Activated T-cell treated with anti-CD3 and anti-CD28 coated beads, Interleukin-2, amount 50 U/mL, for 24 hours (primary cell): ENCODE measurements around the gene MSI2.

Experiments used
- DNase-seq: peaks from one replicate; pipeline ENCODE4 v3.0.0-alpha.2; 2020
- H3K27ac Mint-ChIP-seq: 2 replicates; pipeline ENCODE4 v1.8.0; 2020; ENCODE audit warnings: mild to moderate bottlenecking, mixed read lengths
- H3K27me3 Mint-ChIP-seq: 2 replicates; pipeline ENCODE4 v1.8.0; 2020; ENCODE audit warnings: mixed read lengths
- H3K36me3 Mint-ChIP-seq: 2 replicates; pipeline ENCODE4 v1.8.0; 2020; ENCODE audit warnings: low read depth, mixed read lengths
- H3K4me1 Mint-ChIP-seq: 2 replicates; pipeline ENCODE4 v1.8.0; 2020; ENCODE audit warnings: low read depth, mixed read lengths
- H3K4me3 Mint-ChIP-seq: 2 replicates; pipeline ENCODE4 v1.8.0; 2020; ENCODE audit warnings: mild to moderate bottlenecking, moderate library complexity, mixed read lengths
- H3K9me3 Mint-ChIP-seq: 2 replicates; pipeline ENCODE4 v1.8.0; 2020; ENCODE audit warnings: mixed read lengths

The MSI2 gene

GRCh38 chr17:57484081-57484666 is 227.9 kb downstream of the MSI2 start:
- Mint-ChIP-seq H3K27ac (no peak overlapping the region), H3K4me3 (no peak overlapping the region), H3K4me1 (peaks cover 68% of the 10 kb centered on the region), H3K9me3 (no peaks in the 10 kb centered on the region), H3K27me3 (no peaks in the 10 kb centered on the region), H3K36me3 (peaks cover 2% of the 10 kb centered on the region)
- no peak for DNase-seq

DNA sequence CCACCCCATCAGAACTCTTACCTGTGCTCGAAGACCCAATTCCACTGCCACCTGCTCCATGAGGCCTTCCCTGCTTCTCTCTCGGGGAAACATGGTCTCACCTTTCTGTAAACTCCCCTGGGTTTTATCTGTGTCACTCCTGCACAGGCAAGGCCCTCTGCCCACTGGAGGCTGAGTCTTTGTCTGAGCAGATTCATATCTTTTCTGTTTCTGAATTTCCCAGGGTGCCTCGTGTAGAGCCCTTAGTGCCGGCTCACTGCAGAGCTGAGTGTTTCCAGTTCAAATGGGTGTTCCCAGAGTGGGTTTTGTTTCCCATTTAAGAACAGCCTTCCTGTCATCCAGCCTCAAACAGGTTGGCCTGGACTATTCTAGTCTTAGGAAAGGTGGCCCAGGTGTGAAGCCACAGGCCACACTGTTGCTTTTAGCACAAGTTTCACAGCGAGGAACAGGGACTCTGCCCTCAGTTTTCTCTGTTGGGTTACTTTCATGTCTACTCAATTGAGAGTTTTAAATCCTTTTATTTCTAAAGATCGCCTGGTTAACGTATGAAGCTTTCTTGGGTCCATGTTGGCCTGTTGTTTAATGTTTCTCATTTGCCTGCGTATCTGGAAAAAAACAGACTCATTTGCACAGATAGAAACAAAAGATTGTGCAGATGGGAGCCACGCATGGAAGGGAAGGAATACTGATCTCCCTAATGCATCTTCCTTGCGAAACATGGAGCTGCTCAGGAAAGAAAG is 228.7 kb downstream of the MSI2 start:
- Mint-ChIP-seq H3K27ac (peak overlapping the region; percentile 62), H3K27me3 (no peaks in the 10 kb centered on the region), H3K4me3 (no peak overlapping the region), H3K36me3 (peaks cover 2% of the 10 kb centered on the region), H3K4me1 (peaks cover 67% of the 10 kb centered on the region), H3K9me3 (no peaks in the 10 kb centered on the region)
- DNase-seq, result no peak

GRCh38 chr17:57485566-57485865 is 229.2 kb downstream of the MSI2 start:
- Mint-ChIP-seq H3K9me3 (no peaks in the 10 kb centered on the region), H3K27ac (peak overlapping the region; percentile 62), H3K4me1 (peaks cover 63% of the 10 kb centered on the region), H3K36me3 (no peaks in the 10 kb centered on the region), H3K4me3 (no peak overlapping the region), H3K27me3 (no peaks in the 10 kb centered on the region)
- DNase-seq, result no peak

DNA sequence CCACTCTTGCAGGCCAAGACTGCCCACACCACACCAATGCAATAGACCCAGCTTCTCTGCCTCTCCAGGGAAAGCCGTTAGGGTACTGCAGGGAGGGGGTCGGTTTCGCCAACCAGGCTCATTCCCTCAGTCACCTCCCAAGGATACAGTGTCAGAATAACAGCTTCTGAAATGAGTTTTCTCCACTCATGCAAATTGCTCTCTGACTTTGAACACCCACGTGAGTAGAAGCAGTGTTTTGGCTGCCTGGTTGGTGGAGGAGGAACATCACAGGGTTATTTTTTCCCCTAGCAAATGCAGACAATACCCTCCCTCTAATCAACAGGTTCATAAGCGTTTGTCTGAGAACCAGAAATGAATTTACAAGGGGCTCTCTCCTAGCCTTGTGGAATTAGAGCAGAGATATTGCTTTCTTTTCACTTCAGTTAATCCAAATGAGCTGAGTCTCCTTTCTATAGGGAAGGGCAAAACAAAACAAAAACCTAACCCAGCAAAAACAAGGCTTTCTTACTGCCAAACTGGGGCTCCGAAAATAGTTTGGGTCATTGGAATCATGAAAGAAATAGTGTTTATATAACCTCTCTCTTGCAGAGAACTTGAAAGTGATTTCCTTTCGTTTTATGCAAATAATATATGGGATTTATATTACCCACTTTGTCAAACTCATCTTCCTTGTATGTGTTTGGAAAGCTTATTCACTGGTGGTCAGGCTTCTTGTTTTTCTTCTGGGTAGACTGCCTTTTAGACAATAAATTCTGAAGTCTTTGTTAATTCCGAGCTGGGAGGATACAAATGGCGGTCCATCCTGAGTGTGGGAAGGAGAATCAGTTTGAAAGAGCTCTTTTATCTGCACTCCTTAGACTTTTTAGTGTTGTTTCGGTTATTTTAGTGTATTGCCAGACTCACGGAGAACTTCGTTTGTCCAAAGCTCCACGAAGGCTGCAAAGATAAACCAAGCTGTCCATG is 229.9 kb downstream of the MSI2 start:
- DNase-seq, result no peak

DNA sequence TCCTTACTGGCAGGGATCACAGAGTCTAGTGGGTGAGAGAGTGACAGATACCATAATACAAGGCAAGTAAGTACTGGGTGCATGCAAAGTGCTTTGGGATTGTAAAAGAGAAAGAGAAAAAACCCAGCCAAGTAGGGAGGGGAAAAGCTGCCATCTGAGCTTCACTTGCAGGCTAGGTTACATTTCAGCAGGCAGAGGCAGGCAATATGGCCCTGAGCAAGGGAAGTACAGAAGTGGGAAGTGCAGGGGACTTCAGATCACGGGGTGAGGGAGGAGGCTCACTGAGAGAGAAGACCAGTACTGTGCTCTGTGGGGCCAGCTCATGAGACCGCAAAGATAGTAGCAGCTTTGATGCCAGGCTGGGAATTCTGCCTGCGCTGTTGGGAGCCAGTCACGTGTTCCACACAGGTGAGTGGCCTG is 230.6 kb downstream of the MSI2 start:
- H3K27me3 Mint-ChIP-seq, result no peaks in the 10 kb centered on the region
- H3K4me1 Mint-ChIP-seq, result peaks cover 53% of the 10 kb centered on the region
- no peak overlapping the region for H3K27ac Mint-ChIP-seq
- no peak for DNase-seq
- no peak overlapping the region for H3K4me3 Mint-ChIP-seq
- H3K36me3 Mint-ChIP-seq, result no peaks in the 10 kb centered on the region
- no peaks in the 10 kb centered on the region for H3K9me3 Mint-ChIP-seq

More for the DNA sequence above, 229.9 kb downstream of the MSI2 start:
- Mint-ChIP-seq H3K27ac (peak overlapping the region; percentile 62), H3K36me3 (no peaks in the 10 kb centered on the region), H3K27me3 (no peaks in the 10 kb centered on the region), H3K4me1 (peaks cover 56% of the 10 kb centered on the region), H3K9me3 (no peaks in the 10 kb centered on the region), H3K4me3 (no peak overlapping the region)

DNA sequence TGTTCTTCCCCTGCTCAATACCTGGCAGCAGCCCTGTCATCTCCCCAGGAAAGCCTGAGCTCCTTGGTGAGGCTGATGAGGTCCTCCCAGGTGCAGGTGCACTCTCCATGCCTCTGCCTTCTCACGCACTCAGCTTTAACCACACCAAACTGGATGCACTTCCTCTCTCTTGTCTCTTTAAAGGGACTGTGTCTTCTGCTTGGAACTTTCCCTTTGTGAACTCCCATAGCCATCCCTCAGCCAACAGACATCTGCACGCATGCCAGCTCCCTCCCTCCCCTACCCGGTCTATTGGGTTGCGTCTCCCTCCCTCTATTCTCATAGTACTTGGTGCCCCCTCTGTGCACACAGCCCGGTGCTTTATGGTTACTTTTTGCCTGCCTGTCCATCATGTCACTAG is 231.2 kb downstream of the MSI2 start:
- Mint-ChIP-seq H3K27me3 (no peaks in the 10 kb centered on the region), H3K9me3 (no peaks in the 10 kb centered on the region), H3K4me3 (no peak overlapping the region), H3K27ac (peak overlapping the region; percentile 41), H3K4me1 (peaks cover 55% of the 10 kb centered on the region), H3K36me3 (no peaks in the 10 kb centered on the region)
- no peak for DNase-seq

- H3K4me3 Mint-ChIP-seq, result no peak overlapping the region
- DNase-seq, result no peak
- no peaks in the 10 kb centered on the region for H3K27me3 Mint-ChIP-seq
- no peaks in the 10 kb centered on the region for H3K9me3 Mint-ChIP-seq
- peaks cover 52% of the 10 kb centered on the region for H3K4me1 Mint-ChIP-seq
- no peaks in the 10 kb centered on the region for H3K36me3 Mint-ChIP-seq
- H3K27ac Mint-ChIP-seq, result no peak overlapping the region
Observed at GRCh38 chr17:57488856-57489255, 232.5 kb downstream of the MSI2 start.

- H3K4me3 Mint-ChIP-seq, result no peak overlapping the region
- no peak for DNase-seq
- H3K27me3 Mint-ChIP-seq, result no peaks in the 10 kb centered on the region
- H3K4me1 Mint-ChIP-seq, result peaks cover 47% of the 10 kb centered on the region
- no peaks in the 10 kb centered on the region for H3K9me3 Mint-ChIP-seq
- no peaks in the 10 kb centered on the region for H3K36me3 Mint-ChIP-seq
- no peak overlapping the region for H3K27ac Mint-ChIP-seq
Observed at GRCh38 chr17:57489321-57489720, 233.0 kb downstream of the MSI2 start.

GRCh38 chr17:57490111-57490845 is 234.0 kb downstream of the MSI2 start:
- DNase-seq, result no peak
- H3K4me3 Mint-ChIP-seq, result no peak overlapping the region
- H3K9me3 Mint-ChIP-seq, result no peaks in the 10 kb centered on the region
- no peaks in the 10 kb centered on the region for H3K27me3 Mint-ChIP-seq
- no peaks in the 10 kb centered on the region for H3K36me3 Mint-ChIP-seq
- H3K4me1 Mint-ChIP-seq, result peaks cover 40% of the 10 kb centered on the region
- H3K27ac Mint-ChIP-seq, result no peak overlapping the region

GRCh38 chr17:57490890-57491289 is 234.6 kb downstream of the MSI2 start:
- Mint-ChIP-seq H3K4me1 (peaks cover 39% of the 10 kb centered on the region), H3K27me3 (no peaks in the 10 kb centered on the region), H3K4me3 (no peak overlapping the region), H3K36me3 (no peaks in the 10 kb centered on the region), H3K27ac (no peak overlapping the region), H3K9me3 (no peaks in the 10 kb centered on the region)
- no peak for DNase-seq

GRCh38 chr17:57493171-57493570 is 236.8 kb downstream of the MSI2 start:
- Mint-ChIP-seq H3K9me3 (no peaks in the 10 kb centered on the region), H3K4me1 (peaks cover 34% of the 10 kb centered on the region)

GRCh38 chr17:57493625-57494024 is 237.3 kb downstream of the MSI2 start:
- no peak overlapping the region for H3K27ac Mint-ChIP-seq
- H3K9me3 Mint-ChIP-seq, result no peaks in the 10 kb centered on the region
- H3K4me1 Mint-ChIP-seq, result peaks cover 38% of the 10 kb centered on the region
- no peaks in the 10 kb centered on the region for H3K36me3 Mint-ChIP-seq
- DNase-seq, result no peak
- H3K4me3 Mint-ChIP-seq, result no peak overlapping the region
- no peaks in the 10 kb centered on the region for H3K27me3 Mint-ChIP-seq

More at GRCh38 chr17:57493171-57493570, 236.8 kb downstream of the MSI2 start:
- Mint-ChIP-seq H3K27ac (no peak overlapping the region), H3K4me3 (no peak overlapping the region), H3K27me3 (no peaks in the 10 kb centered on the region), H3K36me3 (no peaks in the 10 kb centered on the region)
- no peak for DNase-seq

DNA sequence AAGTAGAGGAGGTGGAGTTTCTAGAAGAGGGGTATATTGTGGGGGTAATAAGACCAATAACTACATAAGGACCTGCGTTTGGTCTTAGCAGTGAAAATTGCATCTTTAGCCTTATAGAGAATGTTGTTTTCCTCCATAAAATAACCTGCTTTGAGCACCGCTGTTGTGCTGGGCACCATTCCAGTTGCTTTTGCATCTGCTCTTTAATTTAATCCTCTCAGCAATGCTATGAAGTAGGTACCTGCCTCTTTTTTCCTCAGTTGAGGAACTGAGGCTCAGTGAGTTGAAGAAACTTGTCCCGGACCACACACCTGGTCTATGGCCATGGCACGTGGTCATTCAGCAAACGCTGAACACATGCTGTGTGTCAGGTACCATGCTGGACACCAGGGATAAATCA is 238.1 kb downstream of the MSI2 start:
- Mint-ChIP-seq H3K9me3 (no peaks in the 10 kb centered on the region), H3K27ac (no peak overlapping the region), H3K4me3 (no peak overlapping the region), H3K27me3 (no peaks in the 10 kb centered on the region), H3K36me3 (no peaks in the 10 kb centered on the region), H3K4me1 (peaks cover 42% of the 10 kb centered on the region)
- DNase-seq, result no peak

DNA sequence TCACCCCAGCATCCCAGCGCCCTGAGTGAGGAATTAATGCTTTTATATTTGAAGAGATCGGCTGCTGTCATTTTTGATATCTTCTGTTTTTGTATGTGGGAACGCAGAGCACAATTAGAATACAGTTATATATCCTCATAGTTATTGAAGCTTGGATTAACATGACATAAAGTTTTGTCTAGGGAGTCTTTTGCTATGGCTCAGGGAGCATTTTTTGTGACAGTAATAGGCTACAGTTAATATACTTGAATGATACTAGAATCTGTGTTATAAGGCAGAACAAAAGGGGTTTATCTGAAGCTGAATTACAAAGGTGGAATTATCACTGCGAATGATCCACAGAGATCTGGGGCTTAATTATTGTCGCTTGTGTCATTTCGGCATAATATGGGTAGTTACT is 239.4 kb downstream of the MSI2 start:
- Mint-ChIP-seq H3K27ac (no peak overlapping the region), H3K9me3 (no peaks in the 10 kb centered on the region), H3K4me3 (no peak overlapping the region), H3K27me3 (no peaks in the 10 kb centered on the region), H3K4me1 (peaks cover 51% of the 10 kb centered on the region), H3K36me3 (peaks cover 2% of the 10 kb centered on the region)
- DNase-seq, result no peak
